Thyroid gland (tissue), 4 donors: Measurements from ENCODE around the gene NKIRAS2.

Source experiments
- POLR2A ChIP-seq, 2 donors: fragments of 450-650 bp; IDR thresholded peaks; one replicate each; pipeline ENCODE4 v1.6.1; 2017; ENCODE audit warnings: antibody characterized with exemption in 2 of 2, mild to moderate bottlenecking in 2 of 2, moderate library complexity in 1 of 2
- TF ChIP-seq, protein P1 (sequence below), 6 experiments: fragments of 200-600 bp in 3 of 6; fragments of 450-650 bp in 3 of 6; sonication (generic) in 3 of 6; IDR thresholded peaks; one replicate each; pipeline ENCODE4 v1.5.1; 2016 to 2019; ENCODE audit warnings: antibody characterized with exemption in 6 of 6, mild to moderate bottlenecking in 2 of 6, inconsistent platforms in 1 of 6, moderate library complexity in 1 of 6

DNA sequence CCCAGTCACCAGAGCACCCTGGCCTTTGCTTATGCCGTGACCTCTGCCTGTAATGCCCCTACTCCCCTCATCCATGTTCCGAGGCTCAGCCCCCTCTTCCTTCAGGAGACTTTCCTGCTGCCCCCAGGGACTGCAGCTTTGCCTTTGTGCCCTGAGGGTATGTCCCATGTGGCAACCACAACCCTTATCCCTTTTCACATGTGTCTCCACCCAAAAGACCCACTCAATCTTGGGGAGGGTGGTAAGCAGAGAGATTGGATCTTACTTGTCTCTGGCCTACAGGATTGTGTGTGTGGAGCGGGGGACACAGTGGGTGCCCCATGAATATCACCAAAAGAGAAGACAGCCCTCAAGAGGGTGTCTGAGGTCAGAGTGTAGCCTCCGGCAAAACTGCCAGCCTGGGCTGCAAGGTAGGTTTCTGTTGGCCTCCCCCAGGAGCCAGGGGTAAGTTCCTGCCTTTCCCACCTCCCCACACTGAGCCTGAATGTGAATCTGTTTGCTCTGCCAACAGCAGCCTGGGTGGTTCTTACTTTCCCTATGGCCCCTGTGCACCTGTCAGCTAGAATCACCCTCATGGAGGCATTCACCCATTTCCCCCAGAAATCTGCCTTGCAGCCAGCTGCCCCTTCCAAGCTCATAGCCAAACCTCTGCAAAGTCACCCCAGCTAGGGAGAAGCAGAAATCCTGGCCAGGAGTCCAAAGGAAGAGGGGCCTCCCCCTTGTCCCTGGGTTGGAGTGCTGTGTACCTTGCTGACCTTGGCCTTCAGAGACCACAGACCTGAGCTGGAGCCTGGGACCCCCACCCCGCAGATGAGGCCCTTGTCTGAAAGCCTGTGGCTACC lies 42.0 kb downstream of the NKIRAS2 start:
- TF ChIP-seq, protein P1, sequence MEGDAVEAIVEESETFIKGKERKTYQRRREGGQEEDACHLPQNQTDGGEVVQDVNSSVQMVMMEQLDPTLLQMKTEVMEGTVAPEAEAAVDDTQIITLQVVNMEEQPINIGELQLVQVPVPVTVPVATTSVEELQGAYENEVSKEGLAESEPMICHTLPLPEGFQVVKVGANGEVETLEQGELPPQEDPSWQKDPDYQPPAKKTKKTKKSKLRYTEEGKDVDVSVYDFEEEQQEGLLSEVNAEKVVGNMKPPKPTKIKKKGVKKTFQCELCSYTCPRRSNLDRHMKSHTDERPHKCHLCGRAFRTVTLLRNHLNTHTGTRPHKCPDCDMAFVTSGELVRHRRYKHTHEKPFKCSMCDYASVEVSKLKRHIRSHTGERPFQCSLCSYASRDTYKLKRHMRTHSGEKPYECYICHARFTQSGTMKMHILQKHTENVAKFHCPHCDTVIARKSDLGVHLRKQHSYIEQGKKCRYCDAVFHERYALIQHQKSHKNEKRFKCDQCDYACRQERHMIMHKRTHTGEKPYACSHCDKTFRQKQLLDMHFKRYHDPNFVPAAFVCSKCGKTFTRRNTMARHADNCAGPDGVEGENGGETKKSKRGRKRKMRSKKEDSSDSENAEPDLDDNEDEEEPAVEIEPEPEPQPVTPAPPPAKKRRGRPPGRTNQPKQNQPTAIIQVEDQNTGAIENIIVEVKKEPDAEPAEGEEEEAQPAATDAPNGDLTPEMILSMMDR (IDR thresholded peaks at IDR 0.05), result no peak
- TF ChIP-seq POLR2A (IDR thresholded peaks at IDR 0.05), result no peak
